Ascending aorta (tissue), 2 donors: Measurements from ENCODE around the gene POC1B. TPM values are rescaled to one million over a fixed set of nuclear protein-coding genes. Genes with fewer than 3 reads are reported as not detected.
"Not testable (repeated sequence)": the region's sequence is repeated elsewhere in the genome, so short reads cannot be mapped to it uniquely, and the experiment has no call there.

Experiments used
- DNase-seq, 2 donors: peaks; one replicate each; pipeline ENCODE4 v3.0.0-alpha.2; 2019; ENCODE audit warnings: low spot score in 2 of 2
- H3K27ac ChIP-seq, 2 donors: fragments of 200-600 bp; sonication (generic); one replicate each; pipeline ENCODE4 v1.5.1; 2016 to 2017; ENCODE audit warnings: mild to moderate bottlenecking in 1 of 2
- H3K27me3 ChIP-seq: fragments of 200-600 bp; sonication (generic); one replicate; pipeline ENCODE4 v1.5.1; 2017
- H3K36me3 ChIP-seq, 2 donors: fragments of 200-600 bp; sonication (generic); one replicate each; pipeline ENCODE4 v1.5.1; 2016
- H3K4me1 ChIP-seq, 2 donors: fragments of 200-600 bp; sonication (generic); one replicate each; pipeline ENCODE4 v1.5.1; 2016 to 2017; ENCODE audit warnings: mild to moderate bottlenecking in 1 of 2
- H3K4me3 ChIP-seq, 2 donors: fragments of 200-600 bp; sonication (generic); one replicate each; pipeline ENCODE4 v1.5.1; 2016 to 2017; ENCODE audit warnings: mild to moderate bottlenecking in 1 of 2
- H3K9me3 ChIP-seq, 2 donors: fragments of 200-600 bp; sonication (generic); one replicate each; pipeline ENCODE4 v1.5.1; 2016
- intact Hi-C: fragments of 100-400 bp; cut with DNase I; formaldehyde crosslinking; loops from one replicate; pipeline ENCODE4 v1.15.1; 2023
- total RNA-seq: library from RNA; depleted of rRNA; stranded (reverse); fragments of >200 nt; gene quantifications from one replicate; pipeline ENCODE4 v1.1.0, GENCODE V29; 2016
- TF ChIP-seq, protein P1 (sequence below), 3 experiments: fragments of 200-600 bp in 2 of 3; fragments of 450-650 bp in 1 of 3; sonication (generic) in 2 of 3; IDR thresholded peaks; one replicate each; pipeline ENCODE4 v1.5.1; 2016 to 2019; ENCODE audit warnings: antibody characterized with exemption in 3 of 3, mild to moderate bottlenecking in 1 of 3, moderate library complexity in 1 of 3

Gene POC1B
- total RNA-seq, 1 donor from 2014 or later = 15.8 TPM

DNA sequence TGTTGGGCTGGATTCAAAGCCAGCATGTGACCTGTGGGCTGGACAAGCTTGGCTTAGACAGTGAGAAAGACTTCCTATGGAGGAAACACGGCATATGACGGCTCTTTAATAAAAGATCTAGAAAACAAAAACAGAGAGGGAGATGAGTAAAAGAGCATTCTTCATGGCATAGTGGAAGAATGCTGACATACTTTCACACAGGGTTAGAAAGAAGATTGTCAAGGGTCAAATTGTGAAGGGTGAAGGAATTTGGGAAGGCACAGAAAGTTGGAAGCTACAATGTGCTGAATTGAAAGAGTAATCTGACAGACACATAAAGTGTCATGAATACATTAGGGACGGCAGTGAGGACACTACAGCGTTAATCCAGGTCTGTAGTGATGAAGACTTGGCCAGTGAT, 64.7 kb downstream of the POC1B start:
- DNase-seq = no peak
- Histone ChIP-seq H3K27ac (peak overlapping the region in 1 of 2 donors; percentile 31), H3K4me3 (peak overlapping the region in 1 of 2 donors; percentile 1), H3K36me3 (no peaks in the 10 kb centered on the region), H3K27me3 (no peaks in the 10 kb centered on the region), H3K9me3 (no peaks in the 10 kb centered on the region), H3K4me1 (peaks cover 3 to 4% of the 10 kb centered on the region in 2 donors)
- TF ChIP-seq, protein P1, sequence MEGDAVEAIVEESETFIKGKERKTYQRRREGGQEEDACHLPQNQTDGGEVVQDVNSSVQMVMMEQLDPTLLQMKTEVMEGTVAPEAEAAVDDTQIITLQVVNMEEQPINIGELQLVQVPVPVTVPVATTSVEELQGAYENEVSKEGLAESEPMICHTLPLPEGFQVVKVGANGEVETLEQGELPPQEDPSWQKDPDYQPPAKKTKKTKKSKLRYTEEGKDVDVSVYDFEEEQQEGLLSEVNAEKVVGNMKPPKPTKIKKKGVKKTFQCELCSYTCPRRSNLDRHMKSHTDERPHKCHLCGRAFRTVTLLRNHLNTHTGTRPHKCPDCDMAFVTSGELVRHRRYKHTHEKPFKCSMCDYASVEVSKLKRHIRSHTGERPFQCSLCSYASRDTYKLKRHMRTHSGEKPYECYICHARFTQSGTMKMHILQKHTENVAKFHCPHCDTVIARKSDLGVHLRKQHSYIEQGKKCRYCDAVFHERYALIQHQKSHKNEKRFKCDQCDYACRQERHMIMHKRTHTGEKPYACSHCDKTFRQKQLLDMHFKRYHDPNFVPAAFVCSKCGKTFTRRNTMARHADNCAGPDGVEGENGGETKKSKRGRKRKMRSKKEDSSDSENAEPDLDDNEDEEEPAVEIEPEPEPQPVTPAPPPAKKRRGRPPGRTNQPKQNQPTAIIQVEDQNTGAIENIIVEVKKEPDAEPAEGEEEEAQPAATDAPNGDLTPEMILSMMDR (IDR thresholded peaks at IDR 0.05) = no peak
- intact Hi-C loops = loop anchor here (1.0 kb wide), 1 partner anchor 442 kb away; no protein-coding TSS in a partner anchor

DNA sequence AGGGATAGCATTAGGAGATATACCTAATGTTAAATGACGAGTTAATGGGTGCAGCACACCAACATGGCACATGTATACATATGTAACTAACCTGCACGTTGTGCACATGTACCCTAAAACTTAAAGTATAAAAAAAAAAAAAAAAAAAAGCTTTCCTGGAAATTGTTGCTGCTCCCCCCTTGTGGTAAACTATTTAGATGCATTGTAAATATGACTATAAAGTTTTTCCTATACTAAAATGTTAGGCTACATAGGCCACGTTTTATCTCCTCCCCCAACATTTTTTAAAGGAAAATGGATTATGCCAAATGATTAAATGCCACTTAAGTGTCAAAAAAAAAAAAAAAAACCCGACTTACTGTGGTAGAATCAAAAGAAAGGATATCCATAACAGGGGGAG, 66.6 kb downstream of the POC1B start:
- intact Hi-C loops = not testable (repeated sequence)
- TF ChIP-seq, protein P1 (IDR thresholded peaks at IDR 0.05) = peak in 1 of 3 experiments; percentile 7

DNA sequence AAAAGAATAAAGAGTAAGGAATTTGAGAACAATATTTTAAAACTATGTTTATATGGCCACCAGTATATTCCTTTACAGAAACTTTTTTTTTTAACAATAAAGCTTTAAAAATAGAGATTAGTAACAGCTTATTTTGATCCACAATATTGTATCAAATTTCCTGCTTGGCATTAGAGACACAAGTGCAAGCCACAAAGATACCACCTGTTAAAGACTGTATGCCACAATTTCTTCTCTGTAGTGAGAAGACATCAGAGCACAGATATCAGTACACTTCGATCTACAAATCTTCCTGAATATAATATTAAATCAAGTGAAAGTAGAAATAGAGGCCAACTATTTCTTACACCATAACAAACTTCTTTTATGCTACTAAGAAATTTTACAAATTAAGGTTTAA, 69.3 kb downstream of the POC1B start:
- Histone ChIP-seq H3K36me3 (no peaks in the 10 kb centered on the region), H3K9me3 (no peaks in the 10 kb centered on the region), H3K27me3 (no peaks in the 10 kb centered on the region), H3K4me1 (peaks cover 7 to 20% of the 10 kb centered on the region in 2 donors), H3K27ac (no peak overlapping the region), H3K4me3 (no peak overlapping the region)
- no peak for DNase-seq
- TF ChIP-seq, protein P1 (IDR thresholded peaks at IDR 0.05) = no peak
- intact Hi-C loops = no loop called here

More for the DNA sequence above, 66.6 kb downstream of the POC1B start:
- DNase-seq, H3K4me1 ChIP-seq, H3K27ac ChIP-seq, H3K4me3 ChIP-seq, H3K9me3 ChIP-seq, H3K27me3 ChIP-seq, H3K36me3 ChIP-seq: not testable (repeated sequence)

DNA sequence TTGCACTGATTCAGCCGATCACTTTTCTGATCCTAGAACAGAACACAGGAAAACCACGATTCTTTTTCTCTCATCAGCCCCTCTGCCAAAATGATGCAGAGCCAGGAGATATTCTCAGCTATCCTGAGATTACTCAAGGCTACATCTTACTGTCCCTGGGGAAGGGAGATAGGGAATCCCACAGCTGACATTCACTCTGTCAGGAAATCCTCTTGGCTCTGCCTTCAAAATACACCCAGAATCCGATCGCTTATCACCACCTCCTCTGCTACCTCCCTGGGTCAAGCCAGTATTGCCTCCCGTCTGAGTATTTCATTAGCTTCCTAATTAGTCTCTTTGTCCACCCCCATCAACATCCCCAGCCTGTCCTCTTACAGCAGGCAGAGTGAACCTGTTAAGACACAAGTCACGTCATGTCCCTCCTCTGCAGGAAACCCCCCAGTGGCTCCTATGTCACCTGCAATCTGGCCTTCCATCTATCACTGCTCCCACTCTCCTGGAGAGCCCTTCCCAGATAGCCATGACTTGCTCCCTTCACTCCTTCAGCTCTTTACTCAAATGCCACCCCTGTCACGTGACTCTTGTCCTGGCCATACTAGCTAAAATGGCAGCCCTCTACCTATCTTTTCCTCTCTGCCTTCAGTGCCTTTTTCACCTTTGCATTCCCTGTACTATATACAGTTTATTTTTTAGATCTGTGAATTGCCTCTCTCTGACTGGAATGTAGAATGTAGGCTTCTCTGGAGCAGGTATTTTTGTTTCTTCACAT, 71.6 kb downstream of the POC1B start:
- TF ChIP-seq, protein P1 (IDR thresholded peaks at IDR 0.05) = no peak
- Histone ChIP-seq H3K4me1 (peaks cover 14 to 26% of the 10 kb centered on the region in 2 donors), H3K36me3 (no peaks in the 10 kb centered on the region), H3K27ac (peak overlapping the region; percentile 80 to 82), H3K9me3 (no peaks in the 10 kb centered on the region), H3K4me3 (peak overlapping the region; percentile 11 to 38), H3K27me3 (no peaks in the 10 kb centered on the region)
- no peak for DNase-seq
- intact Hi-C loops = loop anchor here (5.0 kb wide), 1 partner anchor 292 kb away; no protein-coding TSS in a partner anchor

DNA sequence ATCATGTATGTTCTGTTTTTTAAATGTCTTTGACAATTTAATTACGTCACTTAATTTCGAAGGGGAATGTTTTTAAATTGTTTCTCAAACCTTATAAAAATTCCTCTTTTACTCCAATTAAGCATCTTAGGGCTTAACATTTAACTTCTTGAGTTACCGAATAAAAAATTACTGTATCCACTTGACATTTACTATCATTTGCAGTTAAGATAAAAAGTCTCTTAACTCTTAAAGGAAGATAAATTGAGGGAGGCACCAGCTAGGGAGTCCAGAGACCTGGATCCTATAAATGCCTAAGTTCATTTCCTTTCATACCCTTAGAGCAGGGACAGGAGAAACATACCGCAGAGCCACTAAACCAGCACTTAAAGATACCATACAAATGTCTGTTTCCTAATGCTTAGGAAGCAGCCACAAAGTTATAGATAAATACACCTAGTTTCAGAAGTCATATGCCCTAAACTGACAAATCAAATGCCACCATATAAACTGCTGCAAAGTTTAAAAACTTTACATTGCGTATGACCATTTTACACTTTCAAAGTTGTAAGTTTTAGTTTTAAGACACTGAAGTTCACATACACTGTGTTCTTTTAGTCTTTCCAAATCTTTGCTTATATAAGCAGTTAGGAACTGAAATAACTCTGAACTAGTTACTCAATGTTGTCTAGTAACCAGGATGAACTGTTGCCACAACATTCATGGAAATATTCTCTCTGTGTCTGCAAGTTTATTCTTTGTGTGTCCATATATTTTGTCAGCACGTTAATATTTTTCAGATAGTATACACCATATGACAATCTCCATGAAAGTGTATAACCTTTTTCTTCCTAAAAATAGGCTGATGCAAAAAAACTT, 72.5 kb downstream of the POC1B start:
- Histone ChIP-seq H3K27ac (peak overlapping the region; percentile 80 to 82), H3K9me3 (no peaks in the 10 kb centered on the region), H3K36me3 (no peaks in the 10 kb centered on the region), H3K4me3 (peak overlapping the region; percentile 11 to 38), H3K27me3 (no peaks in the 10 kb centered on the region), H3K4me1 (peaks cover 14 to 26% of the 10 kb centered on the region in 2 donors)
- TF ChIP-seq, protein P1 (IDR thresholded peaks at IDR 0.05) = no peak
- intact Hi-C loops = loop anchor here (1.0 to 5.0 kb wide), 3 partner anchors 69 to 291 kb away; partner anchors contain the start of gene DUSP6
- no peak for DNase-seq
